ENCODE measurements around the gene NOTUM.
A peak's percentile ranks its signal among the peaks of the same experiment; 100 is the strongest.

The NOTUM gene

DNA sequence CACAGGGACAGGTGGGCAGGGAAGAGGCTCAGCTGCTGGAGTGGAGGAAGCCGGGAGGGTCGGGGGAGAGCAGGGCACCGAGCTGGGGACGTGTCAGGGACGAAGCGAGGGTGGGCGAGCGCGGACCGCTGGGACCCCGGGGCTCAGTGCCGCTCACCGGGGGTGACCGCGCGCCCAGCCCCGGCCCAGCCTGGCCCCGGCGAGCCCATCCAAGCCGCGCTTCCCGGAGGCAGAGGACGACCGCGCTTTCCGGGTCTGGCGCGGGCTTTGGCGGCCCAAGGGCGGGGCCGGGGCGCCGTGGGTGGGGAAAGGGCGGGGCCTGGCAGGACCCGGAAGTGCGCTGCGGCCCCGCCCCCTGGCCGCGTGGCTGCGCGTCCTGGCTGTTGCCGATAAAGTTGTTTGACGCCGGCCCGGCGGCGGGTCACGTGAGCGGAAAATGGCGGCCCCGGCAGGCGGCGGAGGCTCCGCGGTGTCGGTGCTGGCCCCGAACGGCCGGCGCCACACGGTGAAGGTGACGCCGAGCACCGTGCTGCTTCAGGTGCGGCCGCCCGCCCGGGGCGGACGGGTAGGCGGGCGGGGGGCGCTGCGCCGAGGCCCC lies 16.3 kb upstream of the NOTUM start, which contains the start of gene ASPSCR1:
ASPSCR1 (plus strand) TSS at position 419 of the 598 bp plus-strand sequence; CDS start at position 437, 18 bp downstream.
- peak; percentile 77 for DNase-seq (ENCODE audit: low read depth)

DNA sequence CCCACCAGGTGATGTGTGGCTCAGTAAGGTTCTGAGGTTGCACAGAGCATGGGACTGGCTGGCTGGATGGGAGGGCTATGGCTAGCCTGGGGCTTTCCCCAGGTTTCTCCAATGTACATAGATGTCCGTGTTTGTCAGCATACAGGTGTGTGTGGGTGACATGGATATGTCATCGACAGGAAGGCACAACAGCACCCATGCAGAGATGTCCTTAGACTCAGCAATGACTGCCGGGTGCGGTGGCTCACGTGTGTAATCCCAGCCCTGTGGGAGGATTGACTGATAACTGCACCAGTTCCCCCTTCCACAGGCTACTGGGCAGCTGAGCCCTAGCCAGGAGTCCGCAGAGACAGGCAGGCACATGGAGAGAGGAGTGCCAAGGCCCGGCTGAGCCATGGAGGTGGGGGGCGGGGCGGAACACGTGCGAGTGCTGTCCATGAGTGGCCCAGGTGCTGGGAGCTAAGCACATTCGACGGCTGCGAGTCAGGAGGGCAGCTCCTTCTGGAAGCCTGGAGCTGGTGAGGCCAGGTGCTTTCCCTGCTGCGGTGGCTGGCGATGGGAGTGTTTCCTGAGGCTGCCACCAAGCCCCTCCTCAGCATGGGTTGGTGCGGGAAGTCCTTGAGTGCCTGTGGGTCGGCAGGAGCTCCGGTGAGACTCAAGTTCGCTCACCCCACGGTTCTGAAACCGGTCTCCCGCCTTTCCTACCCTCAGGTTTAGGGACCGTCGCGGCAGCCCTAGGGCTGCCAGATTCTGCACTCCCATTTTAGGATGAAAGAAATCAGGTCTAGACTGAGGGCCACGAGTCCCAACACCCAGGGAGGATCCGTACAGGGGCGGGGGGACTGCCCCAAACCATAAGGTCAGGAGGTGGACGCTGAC lies 15.6 kb upstream of the NOTUM start:
- DNase-seq (ENCODE audit: low read depth), result no peak

GRCh38 chr17:81973432-81973831 lies 12.4 kb upstream of the NOTUM start:
- DNase-seq (ENCODE audit: low read depth), result no peak

- DNase-seq (ENCODE audit: low read depth), result no peak
These were observed 8.1 kb upstream of the NOTUM start for GRCh38 chr17:81968850-81969812.

DNA sequence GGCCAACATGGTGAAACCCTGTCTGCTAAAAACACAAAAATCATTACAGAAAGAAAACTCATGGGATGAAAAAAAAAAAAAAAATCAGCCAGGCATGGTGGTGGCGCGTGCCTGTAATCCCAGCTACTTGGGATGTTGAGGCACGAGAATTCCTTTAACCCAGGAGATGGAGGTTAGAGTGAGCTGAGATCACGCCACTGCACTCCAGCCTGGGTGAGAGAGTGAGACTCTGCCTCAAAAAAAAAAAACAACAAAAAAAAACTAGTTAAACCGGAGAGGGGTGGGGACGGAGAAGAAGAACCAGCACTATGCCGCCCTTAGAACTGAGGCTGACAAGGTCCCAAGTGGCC lies 7.4 kb upstream of the NOTUM start:
- no peak for DNase-seq (ENCODE audit: low read depth)

- peak; percentile 64 for DNase-seq (ENCODE audit: low read depth)
These were observed 6.8 kb upstream of the NOTUM start for GRCh38 chr17:81967533-81968395.

- no peak for DNase-seq (ENCODE audit: low read depth)
These were observed 6.2 kb upstream of the NOTUM start for GRCh38 chr17:81967244-81967532.

DNA sequence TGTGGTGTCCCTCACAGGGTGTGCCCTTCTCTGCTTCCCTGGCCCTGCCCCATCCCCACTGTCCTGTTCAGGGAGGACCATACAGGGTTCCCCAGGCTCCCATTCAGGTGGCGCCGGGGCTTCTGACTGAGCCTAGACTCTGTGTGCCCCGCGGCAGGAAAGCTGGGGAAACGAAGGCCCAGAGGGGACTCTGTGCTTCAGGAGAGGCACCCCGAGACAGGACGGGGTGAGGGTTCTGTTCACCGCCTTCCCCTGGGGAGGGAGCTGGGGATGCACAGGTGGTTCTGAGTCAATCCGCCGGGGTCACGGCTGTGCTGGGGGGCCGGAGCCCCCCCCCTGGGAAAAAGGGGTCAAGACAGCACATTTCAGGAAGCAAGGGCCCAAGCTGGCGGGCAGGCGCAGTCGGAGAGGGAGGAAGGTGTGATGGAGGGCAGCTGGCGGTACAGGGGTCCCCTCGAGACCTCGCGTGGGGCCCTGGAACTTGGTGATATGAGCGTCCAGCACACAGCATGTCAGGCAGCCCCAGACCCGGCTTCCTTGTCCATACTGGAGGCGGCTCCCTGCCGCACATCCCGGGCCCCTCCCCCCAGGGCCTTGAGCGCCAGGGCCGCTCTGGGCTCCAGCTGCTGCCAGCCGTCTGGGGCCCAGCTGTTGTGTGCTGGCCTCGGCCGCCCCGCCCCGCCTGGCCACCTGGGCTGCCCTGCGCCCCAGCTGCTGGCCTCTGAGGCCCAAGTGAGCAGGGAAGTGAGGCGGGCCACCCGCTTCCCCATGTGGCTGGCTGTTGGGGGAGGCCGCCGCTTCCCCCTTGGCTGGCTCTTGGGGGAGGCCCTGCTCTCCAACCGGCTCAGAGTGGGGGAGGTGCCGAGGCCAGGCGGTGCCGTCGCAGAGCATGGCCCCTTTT lies 5.6 kb upstream of the NOTUM start:
- no peak for DNase-seq (ENCODE audit: low read depth)

GRCh38 chr17:81964081-81964849 lies 3.3 kb upstream of the NOTUM start:
- no peak for DNase-seq (ENCODE audit: low read depth)

GRCh38 chr17:81962499-81963441 lies 1.8 kb upstream of the NOTUM start:
- DNase-seq (ENCODE audit: low read depth), result no peak

DNA sequence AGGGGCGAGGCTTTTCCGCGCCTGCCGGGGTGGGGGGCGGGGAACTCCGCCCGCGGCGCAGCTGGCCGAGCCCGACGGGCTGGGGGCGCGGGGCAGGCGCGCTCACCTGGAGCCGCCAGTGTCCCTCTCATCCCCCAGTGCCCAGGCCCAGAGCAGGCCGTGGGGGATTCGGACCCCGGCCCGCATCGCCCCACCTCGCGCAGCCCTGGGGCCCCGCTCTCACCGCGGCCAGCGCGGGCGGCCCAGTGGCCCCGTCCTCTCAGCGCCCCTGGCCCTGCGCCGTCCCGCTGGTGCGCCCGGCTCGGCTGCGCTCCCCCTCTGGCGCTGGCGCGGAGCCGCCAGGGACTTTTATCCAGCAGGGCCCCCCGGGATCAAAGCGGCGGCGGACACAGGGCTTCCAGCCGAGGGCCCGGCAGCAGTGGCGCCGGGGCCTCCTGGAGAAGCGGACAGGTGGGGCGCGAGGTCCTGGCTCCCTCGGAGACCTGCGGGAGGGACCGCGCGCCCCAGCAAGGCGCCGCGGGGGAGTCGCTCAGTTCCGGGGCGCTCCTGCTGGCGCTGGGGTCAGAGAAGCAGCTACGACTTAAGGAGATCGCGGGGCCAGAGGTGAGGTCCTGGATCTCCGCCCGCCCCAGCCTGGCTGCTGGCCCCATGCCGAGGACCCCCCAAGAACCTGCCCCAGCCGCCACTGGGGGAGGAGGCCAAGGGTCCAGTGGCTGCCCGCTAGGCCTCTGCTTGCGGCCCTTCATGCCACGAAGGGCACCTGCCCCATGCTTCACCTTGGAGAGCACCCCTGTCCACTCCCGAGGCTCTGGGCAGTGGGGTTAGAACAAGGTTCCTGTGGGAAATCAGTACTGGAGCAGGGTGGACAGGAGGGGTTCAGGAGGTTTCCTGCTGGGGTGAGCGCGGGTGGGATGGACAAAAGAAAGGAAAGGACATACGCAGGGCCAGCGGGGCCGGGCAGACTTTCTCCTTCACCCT lies 823 bp upstream of the NOTUM start:
- DNase-seq (ENCODE audit: low read depth), result no peak

- no peak for DNase-seq (ENCODE audit: low read depth)
These were observed 643 bp downstream of the NOTUM start for GRCh38 chr17:81960130-81960958.

- DNase-seq (ENCODE audit: low read depth), result peak; percentile 62
These were observed 1.4 kb downstream of the NOTUM start for GRCh38 chr17:81959362-81960129.

GRCh38 chr17:81958633-81959342 lies 2.2 kb downstream of the NOTUM start:
- DNase-seq (ENCODE audit: low read depth), result no peak

Data from stimulated activated CD8-positive, alpha-beta memory T cell treated with anti-CD3 and anti-CD28 coated beads, Interleukin-15, amount 100 ng/mL, for 1 hour (primary cell).